Measurements from ENCODE around the gene PCBP3.

GRCh38 chr21:45618846-45619485, 24.6 kb upstream of the PCBP3 start:
- TF ChIP-seq CTCF (IDR thresholded peaks at IDR 0.05) (no peak), ZFX (IDR thresholded peaks at IDR 0.05; ENCODE audit: borderline replicate concordance) (no peak)

Data from 22Rv1 (cell line).